Panc1 (cell line): ENCODE measurements around the gene LDLRAD4. TPM values are rescaled to one million over a fixed set of nuclear protein-coding genes. Genes with fewer than 3 reads are reported as not detected.

Experiments used
- ATAC-seq: fragments of 200-7000 bp; cut with Tn5 transposase; 2 replicates; pipeline ENCODE4 v1.9.1; 2020; ENCODE audit warnings: mild to moderate bottlenecking, moderate library complexity
- BruUV-seq: library from RNA; stranded (reverse); fragments of 400-500 nt; replicated peaks from 2 replicates; lab custom pipeline; 2021; lab: Mats Ljungman, UMichigan
- CTCF ChIA-PET: fragments of 300-600 bp; sonication (Branson Sonifier 250); formaldehyde crosslinking; loops from one replicate; lab custom pipeline; 2022; ENCODE audit warnings: antibody characterized with exemption; lab: Charles Lee
- POLR2A ChIA-PET: fragments of 300-600 bp; sonication (Branson Sonifier 250); formaldehyde crosslinking; loops from one replicate; lab custom pipeline; 2022; ENCODE audit warnings: antibody characterized with exemption; lab: Charles Lee
- DNase-seq: peaks from one replicate; pipeline ENCODE4 v3.0.0-alpha.2; 2010; ENCODE audit warnings: low read depth, low spot score
- H3K27ac ChIP-seq: 2 replicates; pipeline ENCODE4 v1.5.1; 2011; ENCODE audit warnings: mild to moderate bottlenecking, low read length, inconsistent platforms
- H3K27me3 ChIP-seq: fragments of 200-500 bp; sonication (Bioruptor generic); 2 replicates; pipeline ENCODE4 v1.6.0; 2014; ENCODE audit warnings: low read length, inconsistent platforms; ENCODE audit not compliant: control insufficient read depth, insufficient read depth
- H3K36me3 ChIP-seq: fragments of 200-500 bp; sonication (Bioruptor generic); 2 replicates; pipeline ENCODE4 v1.5.1; 2014; ENCODE audit warnings: inconsistent platforms, mild to moderate bottlenecking, low read length, moderate library complexity; ENCODE audit not compliant: control insufficient read depth, insufficient read depth
- H3K4me1 ChIP-seq: 2 replicates; pipeline ENCODE4 v1.5.1; 2011; ENCODE audit warnings: inconsistent platforms, mild to moderate bottlenecking, low read length, moderate library complexity; ENCODE audit not compliant: control insufficient read depth, insufficient read depth
- H3K4me3 ChIP-seq, 2 experiments: 2 replicates each; pipeline ENCODE4 v1.5.1; 2011 to 2012; ENCODE audit warnings: low read depth in 2 of 2, low read length in 2 of 2, mild to moderate bottlenecking in 2 of 2, inconsistent platforms in 1 of 2, moderate library complexity in 1 of 2
- H3K9me3 ChIP-seq: fragments of 200-500 bp; sonication (Bioruptor generic); 2 replicates; pipeline ENCODE4 v1.5.1; 2014; ENCODE audit warnings: low read depth, mild to moderate bottlenecking, inconsistent platforms, low read length, moderate library complexity; ENCODE audit not compliant: control insufficient read depth, insufficient read depth
- CTCF ChIP-seq: fragments of 450-650 bp; IDR thresholded peaks from 2 replicates; pipeline ENCODE4 v1.5.1; 2017; ENCODE audit warnings: mild to moderate bottlenecking
- POLR2AphosphoS5 ChIP-seq: IDR thresholded peaks from 2 replicates; pipeline ENCODE4 v1.6.1; 2012; ENCODE audit warnings: mild to moderate bottlenecking, low read depth, low read length, moderate library complexity
- REST ChIP-seq, 2 experiments: IDR thresholded peaks; 2 replicates each; pipeline ENCODE4 v1.6.1; 2011 to 2012; ENCODE audit warnings: low read depth in 2 of 2, control low read depth in 1 of 2, low read length in 1 of 2, mild to moderate bottlenecking in 1 of 2, moderate library complexity in 1 of 2; ENCODE audit not compliant: insufficient read depth in 1 of 2
- SIN3A ChIP-seq: IDR thresholded peaks from 2 replicates; pipeline ENCODE4 v1.6.1; 2012; ENCODE audit warnings: low read depth, mild to moderate bottlenecking, low read length, moderate library complexity, borderline replicate concordance; ENCODE audit not compliant: insufficient read depth
- TCF7L2 ChIP-seq: IDR thresholded peaks from 2 replicates; pipeline ENCODE4 v1.6.1; 2011; ENCODE audit warnings: mild to moderate bottlenecking, low read depth, low read length, inconsistent platforms
- in situ Hi-C: cut with HindIII; loops from 2 replicates; pipeline ENCODE4 v1.10.0; 2016; ENCODE audit warnings: low sequenced_read_pairs, low pct_unique_long_range_greater_than_20kb
- intact Hi-C: fragments of 100-400 bp; cut with micrococcal nuclease; formaldehyde crosslinking; loops from one replicate; pipeline ENCODE4 v1.10.0; 2022; ENCODE audit not compliant: unreplicated experiment
- total RNA-seq: library from RNA; stranded (reverse); gene quantifications from one replicate; pipeline ENCODE4 v1.2.1, GENCODE V29; 2021; ENCODE audit not compliant: unreplicated experiment

The LDLRAD4 gene
- total RNA-seq, 1 experiment from 2014 or later, result 0.28 TPM

- Histone ChIP-seq H3K4me3 (no peak overlapping the region), H3K9me3 (no peaks in the 10 kb centered on the region), H3K36me3 (no peaks in the 10 kb centered on the region), H3K27me3 (peaks cover 15% of the 10 kb centered on the region), H3K4me1 (peaks cover 3% of the 10 kb centered on the region; the same call in 1 of the 2 replicates), H3K27ac (no peak overlapping the region)
- no TSS peak for BruUV-seq
- ATAC-seq (0 out of 2 replicates have a peak, but pooled peaks have one; percentile 15), DNase-seq (no peak)
- intact Hi-C loops, result no loop called here
- POLR2A ChIA-PET, result no interaction called here
- TF ChIP-seq TCF7L2 (no peak), REST (IDR thresholded peaks at IDR 0.05; ENCODE audit: insufficient read depth in 1 of 2, low read depth in 2 of 2, low read length in 1 of 2) (no peak), SIN3A (no peak), POLR2AphosphoS5 (no peak), CTCF (no peak)
- CTCF ChIA-PET, result no interaction called here
- in situ Hi-C loops, result no loop called here
Measured at GRCh38 chr18:13222856-13223281, 4.3 kb downstream of the LDLRAD4 start.

- DNase-seq (no peak), ATAC-seq (peak; percentile 60)
- no peaks in the 10 kb centered on the region for H3K36me3 ChIP-seq
- H3K9me3 ChIP-seq, result no peaks in the 10 kb centered on the region
- ChIA-PET POLR2A (no interaction called here), CTCF (no interaction called here)
- H3K4me3 ChIP-seq, result no peak overlapping the region
- no peak overlapping the region for H3K27ac ChIP-seq
- BruUV-seq, result no TSS peak
- intact Hi-C loops, result no loop called here
- H3K27me3 ChIP-seq, result peaks cover 15% of the 10 kb centered on the region
- no peak for TF ChIP-seq REST (IDR thresholded peaks at IDR 0.05; ENCODE audit: insufficient read depth in 1 of 2, low read depth in 2 of 2, low read length in 1 of 2)
- no peak for TF ChIP-seq POLR2AphosphoS5
- no peak for TF ChIP-seq SIN3A
- TF ChIP-seq TCF7L2, result no peak
- TF ChIP-seq CTCF, result no peak
- in situ Hi-C loops, result no loop called here
- H3K4me1 ChIP-seq, result peaks cover 3% of the 10 kb centered on the region; the same call in 1 of the 2 replicates
Measured at GRCh38 chr18:13223311-13224143, 5.0 kb downstream of the LDLRAD4 start.
